RWPE1 (cell line): ENCODE results near the gene AP1AR.
A peak's percentile ranks its signal among the peaks of the same experiment; 100 is the strongest.

Source experiments
- CTCF ChIA-PET: fragments of 350-600 bp; sonication (Branson Sonifier 250); formaldehyde crosslinking; extraction: SDS; loops from one replicate; lab custom pipeline; 2021; lab: Yijun Ruan, JAX
- POLR2A ChIA-PET: fragments of 400-600 bp; formaldehyde crosslinking; extraction: SDS; loops from one replicate; lab custom pipeline; 2020; ENCODE audit warnings: antibody characterized with exemption; ENCODE audit not compliant: low non-redundant PET; lab: Yijun Ruan, JAX
- DNase-seq: peaks from one replicate; pipeline ENCODE4 v3.0.0; 2012; ENCODE audit warnings: low spot score
- H3K27ac ChIP-seq: fragments of 450-650 bp; 2 replicates; pipeline ENCODE4 v1.5.1; 2017
- CTCF ChIP-seq: fragments of 450-650 bp; conservative IDR thresholded peaks from 2 replicates; pipeline ENCODE4 v1.5.1; 2017; ENCODE audit warnings: low read depth, mild to moderate bottlenecking

Gene AP1AR

GRCh38 chr4:112274959-112275358 lies 43.4 kb downstream of the AP1AR start:
- TF ChIP-seq CTCF = no peak
- ChIA-PET CTCF (no interaction called here), POLR2A (no interaction called here)
- DNase-seq = no peak
- no peak overlapping the region for H3K27ac ChIP-seq

- H3K27ac ChIP-seq = no peak overlapping the region
- no peak for TF ChIP-seq CTCF
- no peak for DNase-seq
- ChIA-PET CTCF (no interaction called here), POLR2A (no interaction called here)
These were observed 44.5 kb downstream of the AP1AR start for GRCh38 chr4:112276113-112276512.

- DNase-seq = peak; percentile 52
- CTCF ChIA-PET = no interaction called here
These were observed 45.6 kb downstream of the AP1AR start for GRCh38 chr4:112277220-112277619.

GRCh38 chr4:112277705-112278448 lies 46.3 kb downstream of the AP1AR start:
- no peak for TF ChIP-seq CTCF
- no peak for DNase-seq
- POLR2A ChIA-PET = no interaction called here
- CTCF ChIA-PET = no interaction called here
- no peak overlapping the region for H3K27ac ChIP-seq

More at GRCh38 chr4:112277220-112277619, 45.6 kb downstream of the AP1AR start:
- H3K27ac ChIP-seq = no peak overlapping the region
- TF ChIP-seq CTCF = no peak
- POLR2A ChIA-PET = no interaction called here

- POLR2A ChIA-PET = no interaction called here
- CTCF ChIA-PET = no interaction called here
- no peak overlapping the region for H3K27ac ChIP-seq
- no peak for DNase-seq
- TF ChIP-seq CTCF = no peak
These were observed 47.7 kb downstream of the AP1AR start for GRCh38 chr4:112279025-112279881.

GRCh38 chr4:112279882-112280315 lies 48.3 kb downstream of the AP1AR start:
- no peak for DNase-seq
- ChIA-PET POLR2A (no interaction called here), CTCF (interaction anchor here (0.6 kb wide), 2 partner anchors 17 to 274 kb away, joined by 3 to 5 read pairs; no protein-coding TSS in a partner anchor)
- TF ChIP-seq CTCF = no peak
- no peak overlapping the region for H3K27ac ChIP-seq
